GM19025 (cell line): Measurements from ENCODE around the gene TOLLIP.
"Not testable (repeated sequence)": the region's sequence is repeated elsewhere in the genome, so short reads cannot be mapped to it uniquely, and the experiment has no call there.

Experiments
- ATAC-seq: cut with Tn5 transposase; IDR thresholded peaks from one replicate; pipeline ENCODE4 v1.9.1; 2021; ENCODE audit warnings: mild to moderate bottlenecking, low read depth, moderate library complexity; ENCODE audit not compliant: unreplicated experiment

Gene TOLLIP

GRCh38 chr11:1309498-1310317 is at the start of gene TOLLIP:
Gene TOLLIP (minus strand): TSS chr11:1309632. CDS start chr11:1309498, 134 bp downstream.
- ATAC-seq: peak; percentile 77

GRCh38 chr11:1358931-1359330 is 49.5 kb upstream of the TOLLIP start:
- ATAC-seq: not testable (repeated sequence)

- ATAC-seq: no peak
These were observed 48.9 kb upstream of the TOLLIP start for GRCh38 chr11:1358286-1358685.

GRCh38 chr11:1356478-1356960 is 47.1 kb upstream of the TOLLIP start:
- no peak for ATAC-seq

GRCh38 chr11:1356007-1356435 is 46.6 kb upstream of the TOLLIP start:
- ATAC-seq: no peak

GRCh38 chr11:1354125-1354938 is 44.9 kb upstream of the TOLLIP start:
- no peak for ATAC-seq

- ATAC-seq: no peak
These were observed 44.1 kb upstream of the TOLLIP start for GRCh38 chr11:1353383-1354124.

- ATAC-seq: no peak
These were observed 43.4 kb upstream of the TOLLIP start for GRCh38 chr11:1352696-1353382.

- no peak for ATAC-seq
These were observed 42.0 kb upstream of the TOLLIP start for GRCh38 chr11:1351278-1351937.

GRCh38 chr11:1350086-1350725 is 40.8 kb upstream of the TOLLIP start:
- ATAC-seq: no peak

- no peak for ATAC-seq
These were observed 40.1 kb upstream of the TOLLIP start for GRCh38 chr11:1349327-1350041.

- no peak for ATAC-seq
These were observed 39.4 kb upstream of the TOLLIP start for GRCh38 chr11:1348796-1349326.

GRCh38 chr11:1348146-1348795 is 38.8 kb upstream of the TOLLIP start:
- no peak for ATAC-seq

GRCh38 chr11:1347411-1347999 is 38.1 kb upstream of the TOLLIP start:
- not testable (repeated sequence) for ATAC-seq

GRCh38 chr11:1346669-1347390 is 37.4 kb upstream of the TOLLIP start:
- no peak for ATAC-seq

- no peak for ATAC-seq
These were observed 36.5 kb upstream of the TOLLIP start for GRCh38 chr11:1345737-1346513.
